ENCODE results near the gene SHANK2. TPM values are rescaled to one million over a fixed set of nuclear protein-coding genes. Genes with fewer than 3 reads are reported as not detected.

The SHANK2 gene
- total and polyA plus RNA-seq, 2 of the 4 experiments (the other 2 are of a cell fraction) = 1.6 to 2.2 TPM

DNA sequence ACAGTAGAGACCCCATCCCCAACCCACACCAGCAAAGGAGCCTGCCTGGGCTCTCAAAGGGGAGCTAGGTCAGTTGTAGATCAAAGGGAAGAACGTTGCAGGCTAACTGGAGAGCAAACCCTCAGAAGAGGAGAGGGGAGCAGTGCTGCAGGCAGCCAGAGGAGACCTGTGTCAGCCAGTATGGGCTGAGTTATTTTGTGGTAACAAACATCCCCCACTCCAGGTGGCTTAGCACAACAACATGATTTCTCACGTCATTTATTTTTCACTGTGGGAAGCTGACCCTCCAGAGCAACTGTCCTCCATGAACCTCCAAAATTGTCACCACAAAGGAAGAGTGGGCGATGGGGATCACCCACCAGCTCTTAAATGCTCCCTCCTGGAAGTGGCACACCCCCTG is 19.8 kb upstream of the SHANK2 start:
- Histone ChIP-seq H3K36me3 (ENCODE audit: control insufficient read depth, insufficient read depth, low read length) (no peaks in the 10 kb centered on the region), H3K79me1 (ENCODE audit: low read depth in 1 of 2, low read length in 2 of 2) (no peaks in the 10 kb centered on the region), H3K56ac (ENCODE audit: extremely low read depth, insufficient read depth, low read length) (no peak overlapping the region), H3K9ac (ENCODE audit: low read depth, low read length) (no peak overlapping the region), H3K27ac (ENCODE audit: insufficient read depth, low read length) (no peak overlapping the region), H2AK9ac (replicated peaks; ENCODE audit: low read depth, low read length, poor library complexity) (no peak overlapping the region), H3K4me2 (ENCODE audit: low read depth, low read length) (no peak overlapping the region), H3K23ac (ENCODE audit: low read depth, low read length) (no peak overlapping the region), H2BK20ac (ENCODE audit: low read depth, low read length) (no peak overlapping the region), H3K4me3 (ENCODE audit: insufficient read depth, low read depth, low read length) (no peak overlapping the region), H3K14ac (replicated peaks; ENCODE audit: low read depth, low read length) (no peak overlapping the region), H3K9me3 (ENCODE audit: control insufficient read depth, insufficient read depth, low read length) (peaks cover 18% of the 10 kb centered on the region), H3K18ac (ENCODE audit: low read depth, low read length) (no peak overlapping the region), H4K8ac (ENCODE audit: low read depth in 2 of 2, low read length in 2 of 2) (no peak overlapping the region), H3K27me3 (ENCODE audit: control insufficient read depth, insufficient read depth, low read length) (peaks cover 4% of the 10 kb centered on the region; the same call in 1 of the 2 replicates), H2BK15ac (ENCODE audit: low read depth, low read length) (no peak overlapping the region), H2BK120ac (ENCODE audit: low read depth, low read length) (no peak overlapping the region), H2BK5ac (ENCODE audit: low read depth, low read length, poor library complexity, severe bottlenecking) (no peak overlapping the region), H4K20me1 (ENCODE audit: insufficient read depth, low read length) (no peaks in the 10 kb centered on the region), H3K4ac (ENCODE audit: low read depth, low read length) (no peak overlapping the region), H2AFZ (replicated peaks; ENCODE audit: low read length, poor library complexity) (no peak overlapping the region), H2AK5ac (ENCODE audit: low read depth, low read length) (no peak overlapping the region), H3K9me1 (ENCODE audit: insufficient read depth, low read length) (no peaks in the 10 kb centered on the region), H4K5ac (ENCODE audit: low read depth, low read length) (no peak overlapping the region), H4K91ac (ENCODE audit: insufficient read depth, low read depth, low read length) (no peak overlapping the region), H3K4me1 (ENCODE audit: control insufficient read depth, insufficient read depth, low read length) (peaks cover 8% of the 10 kb centered on the region)
- no CpG with 5 or more reads among the region's 3 CpGs for WGBS, 2 experiments (ENCODE audit: extremely low coverage in 2 of 2, insufficient read length in 1 of 2)
- TF ChIP-seq FOS (IDR thresholded peaks at IDR 0.05; ENCODE audit: low read depth, low read length) (no peak), RFX5 (IDR thresholded peaks at IDR 0.05; ENCODE audit: low read depth, low read length) (no peak), MAZ (IDR thresholded peaks at IDR 0.05; ENCODE audit: borderline replicate concordance, low read depth, low read length) (no peak), BHLHE40 (IDR thresholded peaks at IDR 0.05; ENCODE audit: low read depth, low read length) (no peak), SMC3 (IDR thresholded peaks at IDR 0.05; ENCODE audit: low read depth, low read length) (no peak), RCOR1 (IDR thresholded peaks at IDR 0.05; ENCODE audit: insufficient replicate concordance, low read length) (no peak), NFE2L2 (IDR thresholded peaks at IDR 0.05; ENCODE audit: low read depth, low read length) (no peak), CHD1 (IDR thresholded peaks at IDR 0.05; ENCODE audit: low read depth, low read length) (no peak), POLR2A (IDR thresholded peaks at IDR 0.05; ENCODE audit: low read depth, low read length) (no peak), CEBPB (IDR thresholded peaks at IDR 0.05; ENCODE audit: low read depth, low read length) (no peak), MXI1 (IDR thresholded peaks at IDR 0.05; ENCODE audit: borderline replicate concordance, low read depth, low read length) (no peak), RAD21 (IDR thresholded peaks at IDR 0.05; ENCODE audit: low read length) (no peak), MAFK (IDR thresholded peaks at IDR 0.05; ENCODE audit: low read depth, low read length) (no peak)
- TF ChIP-seq, protein P1, sequence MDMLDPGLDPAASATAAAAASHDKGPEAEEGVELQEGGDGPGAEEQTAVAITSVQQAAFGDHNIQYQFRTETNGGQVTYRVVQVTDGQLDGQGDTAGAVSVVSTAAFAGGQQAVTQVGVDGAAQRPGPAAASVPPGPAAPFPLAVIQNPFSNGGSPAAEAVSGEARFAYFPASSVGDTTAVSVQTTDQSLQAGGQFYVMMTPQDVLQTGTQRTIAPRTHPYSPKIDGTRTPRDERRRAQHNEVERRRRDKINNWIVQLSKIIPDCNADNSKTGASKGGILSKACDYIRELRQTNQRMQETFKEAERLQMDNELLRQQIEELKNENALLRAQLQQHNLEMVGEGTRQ (IDR thresholded peaks at IDR 0.05; ENCODE audit: low read depth, low read length) = no peak
- TF ChIP-seq, protein P2, sequence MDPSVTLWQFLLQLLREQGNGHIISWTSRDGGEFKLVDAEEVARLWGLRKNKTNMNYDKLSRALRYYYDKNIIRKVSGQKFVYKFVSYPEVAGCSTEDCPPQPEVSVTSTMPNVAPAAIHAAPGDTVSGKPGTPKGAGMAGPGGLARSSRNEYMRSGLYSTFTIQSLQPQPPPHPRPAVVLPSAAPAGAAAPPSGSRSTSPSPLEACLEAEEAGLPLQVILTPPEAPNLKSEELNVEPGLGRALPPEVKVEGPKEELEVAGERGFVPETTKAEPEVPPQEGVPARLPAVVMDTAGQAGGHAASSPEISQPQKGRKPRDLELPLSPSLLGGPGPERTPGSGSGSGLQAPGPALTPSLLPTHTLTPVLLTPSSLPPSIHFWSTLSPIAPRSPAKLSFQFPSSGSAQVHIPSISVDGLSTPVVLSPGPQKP (IDR thresholded peaks at IDR 0.05; ENCODE audit: borderline replicate concordance, low read depth, low read length) = no peak
- TF ChIP-seq, protein P3, sequence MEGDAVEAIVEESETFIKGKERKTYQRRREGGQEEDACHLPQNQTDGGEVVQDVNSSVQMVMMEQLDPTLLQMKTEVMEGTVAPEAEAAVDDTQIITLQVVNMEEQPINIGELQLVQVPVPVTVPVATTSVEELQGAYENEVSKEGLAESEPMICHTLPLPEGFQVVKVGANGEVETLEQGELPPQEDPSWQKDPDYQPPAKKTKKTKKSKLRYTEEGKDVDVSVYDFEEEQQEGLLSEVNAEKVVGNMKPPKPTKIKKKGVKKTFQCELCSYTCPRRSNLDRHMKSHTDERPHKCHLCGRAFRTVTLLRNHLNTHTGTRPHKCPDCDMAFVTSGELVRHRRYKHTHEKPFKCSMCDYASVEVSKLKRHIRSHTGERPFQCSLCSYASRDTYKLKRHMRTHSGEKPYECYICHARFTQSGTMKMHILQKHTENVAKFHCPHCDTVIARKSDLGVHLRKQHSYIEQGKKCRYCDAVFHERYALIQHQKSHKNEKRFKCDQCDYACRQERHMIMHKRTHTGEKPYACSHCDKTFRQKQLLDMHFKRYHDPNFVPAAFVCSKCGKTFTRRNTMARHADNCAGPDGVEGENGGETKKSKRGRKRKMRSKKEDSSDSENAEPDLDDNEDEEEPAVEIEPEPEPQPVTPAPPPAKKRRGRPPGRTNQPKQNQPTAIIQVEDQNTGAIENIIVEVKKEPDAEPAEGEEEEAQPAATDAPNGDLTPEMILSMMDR (conservative IDR thresholded peaks at IDR 0.05; ENCODE audit: low read depth, low read length) = no peak
- no TSS peak for BruUV-seq (replicated peaks)
- ChIA-PET CTCF (no interaction called here), POLR2A (ENCODE audit: unreplicated experiment) (no interaction called here)
- ATAC-seq (ENCODE audit: low read depth) = no peak
- intact Hi-C loops (cut with micrococcal nuclease) = no loop called here
- in situ Hi-C loops (cut with MboI; ENCODE audit: low sequenced_read_pairs) = no loop called here
- dilution Hi-C loops (cut with HindIII; ENCODE audit: low sequenced_read_pairs, unreplicated experiment) = no loop called here
- DNase-seq = no peak
